HG03196 (cell line): Measurements from ENCODE around the gene B4GALNT4.
"Not testable (repeated sequence)": the region's sequence is repeated elsewhere in the genome, so short reads cannot be mapped to it uniquely, and the experiment has no call there.

Experiments used
- ATAC-seq: cut with Tn5 transposase; IDR thresholded peaks from one replicate; pipeline ENCODE4 v1.9.1; 2021; ENCODE audit not compliant: unreplicated experiment

Gene B4GALNT4, protein sequence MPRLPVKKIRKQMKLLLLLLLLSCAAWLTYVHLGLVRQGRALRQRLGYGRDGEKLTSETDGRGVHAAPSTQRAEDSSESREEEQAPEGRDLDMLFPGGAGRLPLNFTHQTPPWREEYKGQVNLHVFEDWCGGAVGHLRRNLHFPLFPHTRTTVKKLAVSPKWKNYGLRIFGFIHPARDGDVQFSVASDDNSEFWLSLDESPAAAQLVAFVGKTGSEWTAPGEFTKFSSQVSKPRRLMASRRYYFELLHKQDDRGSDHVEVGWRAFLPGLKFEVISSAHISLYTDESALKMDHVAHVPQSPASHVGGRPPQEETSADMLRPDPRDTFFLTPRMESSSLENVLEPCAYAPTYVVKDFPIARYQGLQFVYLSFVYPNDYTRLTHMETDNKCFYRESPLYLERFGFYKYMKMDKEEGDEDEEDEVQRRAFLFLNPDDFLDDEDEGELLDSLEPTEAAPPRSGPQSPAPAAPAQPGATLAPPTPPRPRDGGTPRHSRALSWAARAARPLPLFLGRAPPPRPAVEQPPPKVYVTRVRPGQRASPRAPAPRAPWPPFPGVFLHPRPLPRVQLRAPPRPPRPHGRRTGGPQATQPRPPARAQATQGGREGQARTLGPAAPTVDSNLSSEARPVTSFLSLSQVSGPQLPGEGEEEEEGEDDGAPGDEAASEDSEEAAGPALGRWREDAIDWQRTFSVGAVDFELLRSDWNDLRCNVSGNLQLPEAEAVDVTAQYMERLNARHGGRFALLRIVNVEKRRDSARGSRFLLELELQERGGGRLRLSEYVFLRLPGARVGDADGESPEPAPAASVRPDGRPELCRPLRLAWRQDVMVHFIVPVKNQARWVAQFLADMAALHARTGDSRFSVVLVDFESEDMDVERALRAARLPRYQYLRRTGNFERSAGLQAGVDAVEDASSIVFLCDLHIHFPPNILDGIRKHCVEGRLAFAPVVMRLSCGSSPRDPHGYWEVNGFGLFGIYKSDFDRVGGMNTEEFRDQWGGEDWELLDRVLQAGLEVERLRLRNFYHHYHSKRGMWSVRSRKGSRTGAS

GRCh38 chr11:369336-370018 is at the start of gene B4GALNT4:
Gene B4GALNT4, plus strand, starts transcription at chr11:369499. Its CDS starts 305 bp downstream, at chr11:369804.
- ATAC-seq: no peak

DNA sequence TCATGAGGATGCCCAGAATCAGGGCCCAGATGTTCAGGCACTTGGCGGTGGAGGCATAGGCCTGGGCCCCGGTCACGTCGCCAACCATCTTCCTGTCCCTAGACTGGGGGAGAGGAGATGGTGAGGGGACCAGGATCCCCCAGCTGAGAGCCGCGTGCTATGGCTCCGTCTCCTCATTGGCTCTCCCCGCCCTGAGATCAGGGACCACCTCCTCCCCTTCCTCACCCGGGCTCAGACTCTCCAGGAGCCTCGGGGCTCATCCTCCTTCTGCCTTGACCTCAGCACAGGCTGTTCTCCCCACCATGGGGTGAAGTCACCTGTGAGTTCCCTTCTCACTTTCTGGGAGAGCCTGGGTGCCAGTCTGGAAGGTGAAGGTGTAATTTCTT is 49.4 kb upstream of the B4GALNT4 start:
- ATAC-seq: not testable (repeated sequence)

- ATAC-seq: no peak
Measured at GRCh38 chr11:324156-324555, 45.1 kb upstream of the B4GALNT4 start.

- ATAC-seq: not testable (repeated sequence)
Measured at GRCh38 chr11:324593-325517, 44.4 kb upstream of the B4GALNT4 start.

- ATAC-seq: no peak
Measured at GRCh38 chr11:325796-326591, 43.3 kb upstream of the B4GALNT4 start.

DNA sequence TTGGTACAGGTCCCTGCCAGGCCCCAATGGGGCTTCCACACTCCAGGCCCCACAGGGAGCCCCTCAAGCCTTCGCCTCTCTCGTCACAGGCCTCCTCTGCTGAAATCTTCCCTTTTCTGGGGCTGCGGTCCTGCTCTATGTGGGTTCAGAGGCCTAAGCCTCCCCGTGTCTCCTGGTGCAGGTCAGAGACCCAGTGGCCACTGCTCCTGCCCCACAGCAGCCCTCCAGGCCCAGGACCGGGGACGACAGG is 42.8 kb upstream of the B4GALNT4 start:
- ATAC-seq: no peak

DNA sequence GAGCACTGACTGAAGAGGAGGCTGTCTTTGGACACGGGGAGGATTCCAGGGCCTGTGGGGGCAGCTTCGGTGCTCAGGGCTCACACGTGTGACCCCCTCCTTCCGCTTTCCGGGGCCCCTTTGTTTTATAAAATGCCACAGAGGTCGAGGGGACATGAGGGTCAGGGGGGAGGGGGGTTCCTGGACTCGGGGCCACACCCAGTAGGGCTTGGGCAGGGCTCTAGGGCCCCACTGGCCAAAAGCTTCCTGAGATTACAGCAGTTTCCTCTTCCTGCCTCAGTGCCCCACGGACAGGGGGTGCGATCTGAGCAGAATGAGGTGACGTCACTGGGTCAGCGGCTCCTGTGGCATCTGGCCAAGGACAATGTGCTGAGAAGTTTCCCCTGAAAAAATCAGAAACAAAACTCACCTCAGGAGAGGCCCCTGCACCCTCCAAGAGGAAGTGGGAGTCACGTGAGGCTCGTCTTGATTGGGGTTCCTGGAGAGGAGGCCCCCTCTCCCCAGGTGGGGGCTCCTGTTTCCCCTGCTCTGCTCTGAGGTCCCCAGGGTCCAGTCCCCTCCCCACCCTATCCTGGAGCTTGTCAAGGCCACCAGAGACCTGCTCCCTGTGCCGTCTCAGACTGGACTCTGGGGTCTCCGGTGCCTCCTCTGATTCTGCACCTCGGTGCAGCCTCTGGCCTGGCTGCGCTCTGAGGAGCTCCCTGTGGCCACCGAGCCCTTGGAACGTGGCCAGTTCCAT is 42.3 kb upstream of the B4GALNT4 start:
- ATAC-seq: peak; percentile 71

- no peak for ATAC-seq
Measured at GRCh38 chr11:327581-327923, 41.7 kb upstream of the B4GALNT4 start.

GRCh38 chr11:328012-328411 is 41.3 kb upstream of the B4GALNT4 start:
- no peak for ATAC-seq

DNA sequence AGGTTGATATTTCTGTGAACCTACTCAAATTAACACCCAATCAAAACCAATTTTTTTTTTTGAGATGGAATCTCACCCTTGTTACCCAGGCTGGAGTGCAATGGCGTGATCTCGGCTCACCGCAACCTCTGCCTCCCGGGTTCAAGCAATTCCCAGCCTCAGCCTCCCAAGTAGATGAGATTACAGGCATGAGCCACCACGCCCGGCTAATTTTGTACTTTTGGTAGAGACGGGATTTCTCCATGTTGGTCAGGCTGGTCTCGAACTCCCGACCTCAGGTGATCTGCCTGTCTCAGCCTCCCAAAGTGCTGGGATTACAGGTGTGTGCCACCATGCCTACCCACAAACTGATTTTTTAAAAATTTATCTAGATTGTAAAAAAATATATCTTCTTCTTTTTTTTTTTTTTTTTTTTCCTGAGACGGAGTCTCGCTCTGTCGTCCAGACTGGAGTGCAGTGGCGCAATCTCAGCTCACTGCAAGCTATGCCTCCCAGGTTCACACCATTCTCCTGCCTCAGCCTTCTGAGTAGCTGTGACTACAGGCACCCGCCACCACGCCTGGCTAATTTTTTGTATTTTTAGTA is 40.7 kb upstream of the B4GALNT4 start:
- not testable (repeated sequence) for ATAC-seq

DNA sequence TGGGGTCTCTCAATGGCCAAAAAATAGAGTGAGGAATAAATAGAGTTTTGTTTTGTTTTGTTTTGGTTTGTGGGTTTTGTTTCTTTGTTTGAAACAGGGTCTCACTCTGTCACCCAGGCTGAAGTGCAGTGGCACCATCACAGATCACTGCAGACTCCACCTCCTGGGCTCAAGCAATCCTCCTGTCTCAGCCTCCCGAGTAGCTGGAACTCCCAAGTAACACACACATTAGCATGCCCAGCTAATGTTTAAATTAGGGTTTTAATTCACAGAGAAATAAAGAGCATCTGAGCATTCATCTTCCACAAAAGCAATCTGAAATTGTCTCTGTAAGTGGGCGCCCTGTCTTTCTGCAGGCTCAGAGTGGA is 39.4 kb upstream of the B4GALNT4 start:
- ATAC-seq: no peak

DNA sequence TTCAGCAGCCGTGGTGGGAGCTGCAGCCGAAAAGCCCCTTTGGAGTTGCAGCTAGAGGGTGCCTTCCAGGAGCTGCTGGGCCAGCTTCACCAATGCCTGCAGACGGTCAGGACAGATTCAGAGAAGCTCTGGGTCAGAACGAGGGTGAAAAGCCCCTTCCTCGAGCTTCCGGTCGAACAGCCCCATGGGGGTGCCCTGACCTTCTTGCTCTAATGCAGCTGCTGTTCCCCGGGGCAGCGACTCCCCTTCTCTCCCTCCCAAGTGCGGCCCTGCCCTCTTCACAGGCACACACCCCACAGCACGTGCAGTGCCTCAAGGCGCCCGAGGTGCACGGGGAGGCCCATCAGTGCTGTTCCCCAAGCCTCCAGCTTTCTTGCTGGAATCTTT is 39.0 kb upstream of the B4GALNT4 start:
- no peak for ATAC-seq

DNA sequence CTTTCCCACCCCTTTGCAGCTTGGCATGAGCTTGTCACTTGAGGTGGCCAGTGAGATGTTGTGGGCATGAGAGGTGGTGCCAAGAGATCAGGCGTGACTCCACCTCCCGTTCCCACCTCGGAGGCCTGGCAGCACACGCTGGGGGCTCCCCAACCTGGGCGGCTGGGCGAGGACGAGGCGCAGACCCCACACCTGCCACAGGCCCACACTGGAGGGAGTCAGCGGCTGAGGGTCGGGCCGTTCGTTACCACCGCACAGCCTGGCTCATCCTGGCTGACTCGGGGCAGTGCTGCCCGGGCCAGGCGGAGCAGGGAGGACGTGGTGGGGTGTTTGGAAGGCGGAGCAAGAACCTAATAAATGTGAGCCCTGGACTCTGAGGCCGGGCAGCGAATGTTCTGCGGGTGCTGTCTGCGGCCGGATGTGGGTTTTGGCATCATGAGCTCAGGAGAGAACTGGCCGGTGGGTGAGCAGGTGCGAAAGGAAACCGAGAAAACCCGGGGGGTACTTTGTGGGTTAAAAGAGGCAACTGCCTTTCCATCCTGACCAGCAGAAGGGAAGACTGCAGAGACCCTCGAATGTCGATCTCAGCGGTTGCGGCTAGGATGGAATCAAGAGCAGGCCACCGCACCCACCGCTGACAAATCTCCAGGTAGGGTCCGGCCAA is 38.5 kb upstream of the B4GALNT4 start:
- no peak for ATAC-seq

DNA sequence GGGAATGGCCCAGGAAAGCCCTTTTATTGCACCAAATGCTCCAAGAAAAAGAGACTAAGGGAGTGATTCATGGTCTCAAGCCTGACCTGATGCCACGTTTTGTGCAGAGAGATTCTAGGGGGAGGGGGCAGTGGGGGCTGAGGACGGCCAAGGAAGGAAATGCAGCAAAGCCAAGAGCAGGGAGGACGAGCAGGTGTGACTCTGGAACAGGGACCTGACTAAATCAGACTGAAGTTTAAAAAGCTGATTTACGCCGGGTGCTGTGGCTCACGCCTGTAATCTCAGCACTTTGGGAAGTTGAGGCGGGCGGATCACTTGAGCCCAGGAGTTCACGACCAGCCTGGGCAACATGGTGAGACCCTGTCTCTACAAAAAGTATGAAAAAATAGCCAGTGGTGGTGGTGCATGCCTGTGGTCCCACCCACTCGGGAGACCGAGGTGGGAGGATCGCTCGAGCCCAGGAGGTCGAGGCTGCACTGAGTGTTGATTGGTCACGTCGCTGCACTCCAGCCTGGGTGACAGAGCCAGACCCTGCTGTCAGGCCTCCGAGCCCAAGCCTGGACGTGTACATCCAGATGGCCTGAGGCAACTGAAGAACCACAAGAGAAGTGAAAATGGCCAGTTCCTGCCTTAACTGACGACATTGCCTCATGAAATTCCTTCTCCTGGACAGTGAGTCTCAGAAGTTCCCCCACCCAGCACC is 37.8 kb upstream of the B4GALNT4 start:
- ATAC-seq: no peak

DNA sequence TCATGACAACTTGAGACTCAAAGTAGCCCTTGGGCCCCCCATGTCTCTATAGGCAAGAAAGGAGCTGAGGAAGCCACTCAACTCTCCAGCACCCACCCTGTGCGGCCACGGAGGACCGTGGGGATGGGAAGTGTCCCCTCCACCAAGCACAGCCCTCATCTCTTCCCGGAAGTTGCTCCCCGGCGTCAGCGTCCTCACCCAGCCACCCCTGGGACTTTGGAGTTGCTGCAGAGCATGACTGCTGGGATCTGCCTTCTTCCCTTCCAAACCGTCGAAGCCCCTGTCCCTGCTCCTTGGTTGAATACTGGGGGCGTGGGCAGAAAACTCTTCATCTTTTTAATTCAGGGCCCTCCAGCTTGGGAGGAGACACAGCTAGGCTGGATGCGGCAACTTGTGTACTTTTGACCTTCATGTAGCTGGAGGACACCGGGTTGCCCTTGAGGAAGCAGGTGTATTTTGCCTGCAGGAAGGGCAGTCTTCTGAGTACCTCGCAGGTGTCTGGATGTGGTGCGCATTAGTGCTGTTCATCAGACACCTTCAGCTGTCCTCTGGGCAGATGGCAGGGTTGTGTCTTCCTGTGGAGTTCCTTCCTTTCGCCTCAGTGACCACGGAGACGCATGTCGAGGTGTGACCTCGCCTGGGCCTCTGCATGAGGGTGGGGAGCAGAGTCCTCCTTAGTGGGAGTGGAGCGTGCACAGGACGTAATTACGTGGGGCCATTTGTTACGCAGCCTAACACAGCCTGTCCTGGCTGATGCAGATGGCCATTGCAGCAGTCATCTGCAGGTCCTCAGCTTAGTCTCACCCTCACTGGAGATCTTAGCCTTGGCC is 36.4 kb upstream of the B4GALNT4 start:
- no peak for ATAC-seq

DNA sequence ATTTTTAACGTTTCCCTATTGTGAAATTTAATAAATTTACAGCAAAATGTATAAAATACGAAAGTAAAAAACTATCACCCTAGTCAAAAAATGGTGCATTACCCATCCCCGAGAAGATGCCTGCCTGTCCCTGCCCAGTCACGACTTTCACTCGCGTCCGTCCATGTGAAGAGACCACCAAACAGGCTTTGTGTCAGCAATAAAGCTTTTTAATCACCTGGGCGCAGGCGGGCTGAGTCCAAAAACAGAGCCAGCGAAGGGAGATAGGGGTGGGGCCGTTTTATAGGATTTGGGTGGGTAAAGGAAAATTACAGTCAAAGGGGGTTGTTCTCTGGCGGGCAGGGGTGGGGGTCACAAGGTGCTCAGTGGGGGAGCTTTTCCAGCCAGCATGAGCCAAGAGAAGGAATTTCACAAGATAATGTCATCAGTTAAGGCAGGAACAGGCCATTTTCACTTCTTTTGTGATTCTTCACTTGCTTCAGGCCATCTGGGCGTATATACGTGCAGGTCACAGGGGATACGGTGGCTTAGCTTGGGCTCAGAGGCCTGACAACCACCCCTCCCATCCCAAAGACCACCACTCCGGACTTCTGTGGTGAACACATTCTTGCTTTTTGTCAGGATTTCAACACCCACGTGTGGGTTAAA is 35.6 kb upstream of the B4GALNT4 start:
- ATAC-seq: not testable (repeated sequence)
